Retinal pigment epithelial cell (primary cell): ENCODE results near the gene MGAT4A.

Experiments used
- DNase-seq: peaks from one replicate; pipeline ENCODE4 v3.0.0-alpha.2; 2010; ENCODE audit warnings: low read depth
- H3K4me3 ChIP-seq: 2 replicates; pipeline ENCODE4 v1.5.1; 2011; ENCODE audit warnings: mild to moderate bottlenecking, low read length, control low read depth, moderate library complexity
- TF ChIP-seq, protein P1 (sequence below): conservative IDR thresholded peaks from 2 replicates; pipeline ENCODE4 v1.5.1; 2011; ENCODE audit warnings: low read depth, low read length, control low read depth, inconsistent platforms

MGAT4A gene

GRCh38 chr2:98710734-98711133, 20.2 kb downstream of the MGAT4A start:
- TF ChIP-seq, protein P1, sequence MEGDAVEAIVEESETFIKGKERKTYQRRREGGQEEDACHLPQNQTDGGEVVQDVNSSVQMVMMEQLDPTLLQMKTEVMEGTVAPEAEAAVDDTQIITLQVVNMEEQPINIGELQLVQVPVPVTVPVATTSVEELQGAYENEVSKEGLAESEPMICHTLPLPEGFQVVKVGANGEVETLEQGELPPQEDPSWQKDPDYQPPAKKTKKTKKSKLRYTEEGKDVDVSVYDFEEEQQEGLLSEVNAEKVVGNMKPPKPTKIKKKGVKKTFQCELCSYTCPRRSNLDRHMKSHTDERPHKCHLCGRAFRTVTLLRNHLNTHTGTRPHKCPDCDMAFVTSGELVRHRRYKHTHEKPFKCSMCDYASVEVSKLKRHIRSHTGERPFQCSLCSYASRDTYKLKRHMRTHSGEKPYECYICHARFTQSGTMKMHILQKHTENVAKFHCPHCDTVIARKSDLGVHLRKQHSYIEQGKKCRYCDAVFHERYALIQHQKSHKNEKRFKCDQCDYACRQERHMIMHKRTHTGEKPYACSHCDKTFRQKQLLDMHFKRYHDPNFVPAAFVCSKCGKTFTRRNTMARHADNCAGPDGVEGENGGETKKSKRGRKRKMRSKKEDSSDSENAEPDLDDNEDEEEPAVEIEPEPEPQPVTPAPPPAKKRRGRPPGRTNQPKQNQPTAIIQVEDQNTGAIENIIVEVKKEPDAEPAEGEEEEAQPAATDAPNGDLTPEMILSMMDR: no peak
- H3K4me3 ChIP-seq: no peak overlapping the region
- no peak for DNase-seq

DNA sequence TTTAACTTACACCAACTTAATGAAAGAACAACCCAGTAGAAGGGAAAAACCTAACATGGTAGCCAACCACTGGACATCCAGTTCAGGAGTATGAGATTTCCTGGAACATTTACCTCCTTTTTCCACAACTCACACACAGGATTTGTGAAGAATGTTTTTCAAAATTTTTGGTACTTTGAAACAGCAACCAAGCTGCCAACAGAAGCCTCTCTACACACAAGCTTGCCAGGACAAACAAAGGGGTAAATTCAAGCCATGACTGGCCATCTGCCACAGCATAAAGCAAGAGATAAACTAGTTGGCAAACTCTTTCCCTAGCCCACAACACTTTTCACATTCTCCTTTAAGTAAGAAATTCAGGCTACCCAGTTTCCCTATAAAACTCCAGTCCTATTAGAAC, 21.4 kb downstream of the MGAT4A start:
- no peak overlapping the region for H3K4me3 ChIP-seq
- TF ChIP-seq, protein P1: no peak
- no peak for DNase-seq

- DNase-seq: no peak
- no peak overlapping the region for H3K4me3 ChIP-seq
- TF ChIP-seq, protein P1: no peak
Observed at GRCh38 chr2:98708396-98709186, 22.3 kb downstream of the MGAT4A start.

DNA sequence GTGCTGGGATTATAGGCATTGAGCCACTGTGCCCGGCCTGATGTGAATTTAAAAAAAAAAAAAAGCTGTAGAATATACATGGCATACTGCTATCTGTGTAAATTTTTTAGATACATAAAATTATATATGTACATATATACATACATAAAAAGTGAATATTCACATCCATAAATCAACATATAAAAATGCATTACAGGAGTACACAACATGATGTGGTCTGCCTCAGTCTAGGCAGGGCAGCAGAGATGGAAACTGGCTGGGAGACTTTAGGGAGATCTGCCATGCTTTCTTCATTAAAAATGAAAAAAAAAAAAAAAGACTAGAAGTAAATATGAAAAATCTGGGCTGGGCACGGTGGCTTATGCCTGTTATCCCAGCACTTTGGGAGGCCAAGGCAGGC, 24.3 kb downstream of the MGAT4A start:
- H3K4me3 ChIP-seq: no peak overlapping the region
- DNase-seq: no peak
- TF ChIP-seq, protein P1: no peak

GRCh38 chr2:98705333-98705617, 25.7 kb downstream of the MGAT4A start:
- no peak overlapping the region for H3K4me3 ChIP-seq
- DNase-seq: no peak
- TF ChIP-seq, protein P1: no peak

DNA sequence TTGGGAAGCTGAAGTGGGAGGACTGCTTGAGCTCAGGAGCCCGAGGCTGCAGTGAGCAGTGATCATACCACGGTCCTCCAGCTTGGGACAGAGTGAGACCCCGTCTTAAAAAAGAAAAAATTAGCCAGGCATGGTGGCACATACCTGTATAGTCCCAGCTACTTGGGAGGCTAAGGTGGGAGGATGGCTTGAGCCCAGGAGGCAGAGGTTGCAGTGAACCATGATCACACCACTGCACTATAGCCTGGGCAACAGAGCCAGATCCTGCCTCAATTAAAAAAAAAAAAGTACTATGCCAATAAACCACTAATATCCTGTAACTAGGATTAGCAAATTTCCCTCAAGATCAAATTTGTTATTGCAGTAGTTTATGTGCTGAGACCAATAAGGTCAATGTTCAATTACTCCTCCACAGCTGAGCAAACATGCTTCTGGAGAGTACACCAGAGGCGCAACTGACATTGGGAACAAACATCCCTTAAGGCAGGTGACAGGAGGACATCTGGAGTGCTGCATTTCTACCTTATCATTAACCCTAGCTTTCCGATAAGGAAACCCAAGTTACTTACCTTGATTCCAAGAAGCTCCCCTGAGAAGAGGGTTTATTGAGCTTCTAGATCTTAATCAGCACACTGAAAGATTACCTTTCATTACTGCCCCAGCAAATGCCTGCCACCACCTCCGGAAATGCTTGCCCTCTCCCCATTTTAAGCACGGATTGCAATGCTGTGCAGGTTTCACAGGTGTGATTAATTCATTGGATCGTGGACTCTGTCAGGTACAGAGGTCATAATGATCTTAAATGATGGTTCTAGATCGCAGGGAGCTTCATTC, 26.2 kb downstream of the MGAT4A start:
- TF ChIP-seq, protein P1: no peak
- no peak overlapping the region for H3K4me3 ChIP-seq
- DNase-seq: no peak

DNA sequence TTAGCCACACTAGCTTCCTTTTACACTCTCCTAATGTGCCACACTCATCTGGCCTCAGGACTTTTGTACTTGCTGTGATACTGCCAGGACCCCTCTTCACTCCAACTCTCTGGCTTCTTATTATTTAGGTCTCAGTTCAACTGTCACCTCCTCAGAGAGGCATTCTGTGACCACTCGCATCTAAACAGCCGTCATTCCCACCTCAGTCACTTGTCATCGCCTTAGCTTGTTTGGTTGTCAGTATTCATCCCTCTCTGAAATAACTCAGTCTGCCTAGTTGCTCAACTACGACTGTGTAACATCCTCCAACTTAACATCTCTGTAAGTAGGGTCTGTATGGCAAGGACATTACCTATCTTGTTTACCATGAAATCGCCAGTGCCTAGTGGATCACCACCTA, 27.2 kb downstream of the MGAT4A start:
- TF ChIP-seq, protein P1: no peak
- H3K4me3 ChIP-seq: no peak overlapping the region
- DNase-seq: no peak
